ENCODE measurements around the gene TTLL5. TPM values are rescaled to one million over a fixed set of nuclear protein-coding genes. Genes with fewer than 3 reads are reported as not detected.

Gene TTLL5
- total RNA-seq, 1 experiment from 2014 or later = 35.7 TPM

GRCh38 chr14:75626396-75626795 lies 34.6 kb upstream of the TTLL5 start:
- Histone ChIP-seq H3K9ac (ENCODE audit: extremely low read depth, insufficient read length, low read length) (no peak overlapping the region), H4K8ac (replicated peaks; ENCODE audit: insufficient read length, low read depth, low read length) (no peak overlapping the region), H2AK5ac (ENCODE audit: insufficient read length, low read length) (no peak overlapping the region), H3K23me2 (ENCODE audit: insufficient read length, low read depth, low read length, poor library complexity, severe bottlenecking) (no peaks in the 10 kb centered on the region), H4K20me1 (ENCODE audit: control insufficient read depth, insufficient read depth, insufficient read length) (no peaks in the 10 kb centered on the region), H3K4ac (ENCODE audit: low read depth, low read length) (no peak overlapping the region), H3K18ac (ENCODE audit: insufficient read length, low read depth, low read length) (no peak overlapping the region), H2BK15ac (ENCODE audit: low read depth, low read length) (no peak overlapping the region), H4K5ac (ENCODE audit: insufficient read length, low read depth, low read length) (no peak overlapping the region), H3K14ac (ENCODE audit: insufficient read depth, low read length) (no peak overlapping the region), H2AFZ (ENCODE audit: low read length) (no peak overlapping the region), H3T11ph (ENCODE audit: low read length) (no peak overlapping the region), H2BK20ac (ENCODE audit: low read depth, low read length, poor library complexity, severe bottlenecking) (no peak overlapping the region), H3K79me1 (ENCODE audit: insufficient read depth, low read depth, low read length, poor library complexity, severe bottlenecking) (no peaks in the 10 kb centered on the region), H2BK12ac (ENCODE audit: insufficient read length, low read depth, low read length) (no peak overlapping the region), H2BK5ac (ENCODE audit: insufficient read length, low read length) (no peak overlapping the region), H3K27ac (ENCODE audit: insufficient read length, low read depth, low read length) (no peak overlapping the region), H3K23ac (ENCODE audit: insufficient read length, low read depth, low read length) (no peak overlapping the region), H2BK120ac (ENCODE audit: low read depth, low read length, poor library complexity, severe bottlenecking) (no peak overlapping the region), H3K4me2 (ENCODE audit: insufficient read depth, insufficient read length, low read length) (no peak overlapping the region), H3K79me2 (ENCODE audit: insufficient read depth, low read length) (no peaks in the 10 kb centered on the region), H4K91ac (ENCODE audit: insufficient read length, low read depth, low read length) (no peak overlapping the region), H3K56ac (ENCODE audit: insufficient read length, low read depth, low read length) (no peak overlapping the region), H3K27me3 (ENCODE audit: insufficient read depth, low read length) (no peaks in the 10 kb centered on the region), H3K4me1 (ENCODE audit: insufficient read depth, low read length) (peaks cover 10% of the 10 kb centered on the region), H3K9me3 (ENCODE audit: control insufficient read depth, low read depth, low read length) (no peaks in the 10 kb centered on the region)
- no peaks in the 10 kb centered on the region for H3K9me3 Mint-ChIP-seq
- peaks cover 13 to 24% of the 10 kb centered on the region in 2 experiments for H3K4me1 Mint-ChIP-seq
- no CpG with 5 or more reads among the region's 3 CpGs for WGBS (ENCODE audit: extremely low coverage, insufficient read length, low lambda C conversion rate)
- TF ChIP-seq CTCF (conservative IDR thresholded peaks at IDR 0.05) = no peak
- H3K4me3 Mint-ChIP-seq = no peak overlapping the region
- H3K27ac Mint-ChIP-seq = no peak overlapping the region
- DNase-seq = no peak
- H3K27me3 Mint-ChIP-seq (ENCODE audit: low read depth) = no peaks in the 10 kb centered on the region
- H3K36me3 Mint-ChIP-seq (ENCODE audit: insufficient read depth in 1 of 3, low read depth in 3 of 3) = no peaks in the 10 kb centered on the region; a peak in 1 of 7 replicates
